Left ventricle myocardium inferior (tissue), 1 donor: ENCODE measurements around the gene SNRPB. TPM values are rescaled to one million over a fixed set of nuclear protein-coding genes. Genes with fewer than 3 reads are reported as not detected.
A peak's percentile ranks its signal among the peaks of the same experiment; 100 is the strongest.

Experiments
- DNase-seq: peaks from one replicate; pipeline ENCODE4 v3.0.0-alpha.2; 2020
- H3K27ac ChIP-seq: fragments of 200-600 bp; replicated peaks from 2 replicates; pipeline ENCODE4 v1.8.0; 2021
- H3K27me3 ChIP-seq: fragments of 200-600 bp; 2 replicates; pipeline ENCODE4 v1.8.0; 2021; ENCODE audit warnings: low read depth
- H3K36me3 ChIP-seq: fragments of 200-600 bp; 2 replicates; pipeline ENCODE4 v1.8.0; 2021
- H3K4me1 ChIP-seq: fragments of 200-600 bp; 2 replicates; pipeline ENCODE4 v1.8.0; 2021
- H3K4me3 ChIP-seq: fragments of 200-600 bp; 2 replicates; pipeline ENCODE4 v1.8.0; 2021; ENCODE audit warnings: mild to moderate bottlenecking, moderate library complexity
- H3K9me3 ChIP-seq: fragments of 200-600 bp; replicated peaks from 2 replicates; pipeline ENCODE4 v1.8.0; 2021
- CTCF ChIP-seq: fragments of 200-600 bp; IDR thresholded peaks from 2 replicates; pipeline ENCODE4 v1.8.0; 2021; ENCODE audit warnings: antibody characterized with exemption, mild to moderate bottlenecking, borderline replicate concordance
- intact Hi-C: fragments of 100-400 bp; cut with micrococcal nuclease; formaldehyde crosslinking; loops from one replicate; pipeline ENCODE4 v1.11.0; 2022
- total RNA-seq: library from RNA; stranded (reverse); fragmentation: NEBNext Ultra II Directional; extraction: Animal tissue kit (Norgen Biotek cat#: 25700); gene quantifications from one replicate; pipeline ENCODE4 v1.2.1, GENCODE V29; 2021
- donor health status: DM: no; HTN: yes; CAD: no; lungs with severe emphysema.

Gene SNRPB
- total RNA-seq, 1 donor from 2014 or later: 49.3 TPM

- Histone ChIP-seq H3K4me3 (no peak overlapping the region), H3K27me3 (no peaks in the 10 kb centered on the region), H3K4me1 (no peaks in the 10 kb centered on the region), H3K27ac (no peak overlapping the region), H3K36me3 (no peaks in the 10 kb centered on the region), H3K9me3 (peaks cover 4% of the 10 kb centered on the region)
- intact Hi-C loops: loop anchor here (5.0 kb wide), 1 partner anchor 245 kb away; no protein-coding TSS in a partner anchor
- DNase-seq: peak; percentile 42
- TF ChIP-seq CTCF: peak; percentile 87
Observed at GRCh38 chr20:2451939-2452732, 18.5 kb downstream of the SNRPB start.

GRCh38 chr20:2451422-2451821 lies 19.2 kb downstream of the SNRPB start:
- peaks cover 11% of the 10 kb centered on the region for H3K9me3 ChIP-seq
- no peaks in the 10 kb centered on the region for H3K36me3 ChIP-seq
- H3K27ac ChIP-seq: no peak overlapping the region
- no peaks in the 10 kb centered on the region for H3K4me1 ChIP-seq
- no peak for TF ChIP-seq CTCF
- H3K4me3 ChIP-seq: no peak overlapping the region
- no peaks in the 10 kb centered on the region for H3K27me3 ChIP-seq
- intact Hi-C loops: loop anchor here (5.0 kb wide), 1 partner anchor 244 kb away; no protein-coding TSS in a partner anchor
- DNase-seq: no peak

- H3K4me3 ChIP-seq: no peak overlapping the region
- TF ChIP-seq CTCF: no peak
Observed at GRCh38 chr20:2449386-2449785, 21.2 kb downstream of the SNRPB start.

GRCh38 chr20:2446845-2447244 lies 23.7 kb downstream of the SNRPB start:
- Histone ChIP-seq H3K36me3 (no peaks in the 10 kb centered on the region), H3K4me3 (no peak overlapping the region), H3K27me3 (peaks cover 7% of the 10 kb centered on the region), H3K9me3 (peaks cover 18% of the 10 kb centered on the region), H3K4me1 (no peaks in the 10 kb centered on the region), H3K27ac (no peak overlapping the region)
- intact Hi-C loops: no loop called here
- no peak for DNase-seq
- no peak for TF ChIP-seq CTCF

More at GRCh38 chr20:2449386-2449785, 21.2 kb downstream of the SNRPB start:
- no peak for DNase-seq
- intact Hi-C loops: no loop called here
- Histone ChIP-seq H3K27me3 (peaks cover 7% of the 10 kb centered on the region), H3K36me3 (no peaks in the 10 kb centered on the region), H3K9me3 (peaks cover 18% of the 10 kb centered on the region), H3K4me1 (no peaks in the 10 kb centered on the region), H3K27ac (no peak overlapping the region)

- no peaks in the 10 kb centered on the region for H3K36me3 ChIP-seq
- H3K4me1 ChIP-seq: no peaks in the 10 kb centered on the region
- H3K27ac ChIP-seq: no peak overlapping the region
- H3K27me3 ChIP-seq: peaks cover 52% of the 10 kb centered on the region
- TF ChIP-seq CTCF: no peak
- no peak for DNase-seq
- peaks cover 3% of the 10 kb centered on the region for H3K9me3 ChIP-seq
- intact Hi-C loops: no loop called here
- H3K4me3 ChIP-seq: no peak overlapping the region
Observed at GRCh38 chr20:2431185-2431584, 39.4 kb downstream of the SNRPB start.
